Measurements from ENCODE around the gene ADM2. TPM values are rescaled to one million over a fixed set of nuclear protein-coding genes. Genes with fewer than 3 reads are reported as not detected.

ADM2 gene
- total RNA-seq, 1 experiment from 2014 or later: 10.9 TPM

GRCh38 chr22:50502096-50502495 lies 20.8 kb downstream of the ADM2 start (continued):
- TF ChIP-seq ARID4B (CRISPR knock-in tag; IDR thresholded peaks at IDR 0.05; ENCODE audit: borderline replicate concordance): no peak

DNA sequence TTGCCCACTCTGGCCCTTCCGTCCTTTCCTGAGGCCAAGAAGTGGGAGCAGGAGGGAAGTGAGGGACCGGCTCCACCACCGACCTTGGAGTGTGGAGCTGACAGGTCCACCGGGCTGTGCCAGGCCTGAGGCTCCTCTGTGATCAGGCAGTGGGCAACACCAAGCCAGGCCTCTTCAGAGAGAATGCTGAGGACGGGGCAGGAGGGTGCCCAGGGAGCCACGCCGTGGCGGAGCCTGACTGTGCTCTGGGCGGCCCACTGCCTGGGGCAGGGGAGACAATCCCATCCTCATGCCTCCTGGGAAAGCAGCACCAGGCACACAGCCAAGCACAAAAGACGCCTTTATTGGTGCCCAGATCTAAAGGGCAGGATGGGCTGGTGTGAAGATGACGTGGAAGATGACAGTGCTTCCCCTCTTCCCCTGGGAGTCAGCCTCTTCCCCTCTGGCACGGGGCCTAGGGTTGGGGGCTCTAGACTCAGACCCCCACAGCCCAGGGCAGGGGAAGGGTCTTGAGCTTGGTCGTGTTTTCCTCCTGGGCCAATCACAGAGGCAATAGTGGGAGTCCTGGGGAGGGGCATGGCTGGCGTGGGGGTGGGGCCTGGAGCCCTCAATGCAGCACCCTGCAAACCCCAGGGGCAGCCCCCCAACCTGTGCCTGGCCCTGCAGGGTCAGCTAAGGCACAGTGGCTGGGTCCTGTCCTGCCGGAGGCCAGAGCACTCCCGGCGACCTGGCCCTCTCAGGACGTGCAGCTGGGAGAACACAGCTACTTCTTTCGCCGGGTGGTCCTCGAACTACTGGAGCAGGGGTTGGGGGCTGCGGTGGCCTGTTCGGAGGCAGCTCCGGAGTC lies 21.5 kb downstream of the ADM2 start:
- ATAC-seq (no peak), DNase-seq (ENCODE audit: low spot score) (no peak)
- no peaks in the 10 kb centered on the region for H3K36me3 Mint-ChIP-seq
- CTCF ChIA-PET: interaction anchor here (0.6 to 1.2 kb wide), 8 partner anchors 12 to 236 kb away, joined by 3 to 9 read pairs (median 3); partner anchors contain the start of gene SCO2
- peaks cover 6% of the 10 kb centered on the region for H3K4me1 Mint-ChIP-seq
- no peaks in the 10 kb centered on the region for H3K27me3 Mint-ChIP-seq (ENCODE audit: low read depth)
- no peak for TF ChIP-seq ZNF232 (CRISPR knock-in tag; IDR thresholded peaks at IDR 0.05)
- TF ChIP-seq MYBL2 (CRISPR knock-in tag; IDR thresholded peaks at IDR 0.05): no peak
- TF ChIP-seq ZSCAN18 (CRISPR knock-in tag; IDR thresholded peaks at IDR 0.05): no peak
- TF ChIP-seq, protein P1, sequence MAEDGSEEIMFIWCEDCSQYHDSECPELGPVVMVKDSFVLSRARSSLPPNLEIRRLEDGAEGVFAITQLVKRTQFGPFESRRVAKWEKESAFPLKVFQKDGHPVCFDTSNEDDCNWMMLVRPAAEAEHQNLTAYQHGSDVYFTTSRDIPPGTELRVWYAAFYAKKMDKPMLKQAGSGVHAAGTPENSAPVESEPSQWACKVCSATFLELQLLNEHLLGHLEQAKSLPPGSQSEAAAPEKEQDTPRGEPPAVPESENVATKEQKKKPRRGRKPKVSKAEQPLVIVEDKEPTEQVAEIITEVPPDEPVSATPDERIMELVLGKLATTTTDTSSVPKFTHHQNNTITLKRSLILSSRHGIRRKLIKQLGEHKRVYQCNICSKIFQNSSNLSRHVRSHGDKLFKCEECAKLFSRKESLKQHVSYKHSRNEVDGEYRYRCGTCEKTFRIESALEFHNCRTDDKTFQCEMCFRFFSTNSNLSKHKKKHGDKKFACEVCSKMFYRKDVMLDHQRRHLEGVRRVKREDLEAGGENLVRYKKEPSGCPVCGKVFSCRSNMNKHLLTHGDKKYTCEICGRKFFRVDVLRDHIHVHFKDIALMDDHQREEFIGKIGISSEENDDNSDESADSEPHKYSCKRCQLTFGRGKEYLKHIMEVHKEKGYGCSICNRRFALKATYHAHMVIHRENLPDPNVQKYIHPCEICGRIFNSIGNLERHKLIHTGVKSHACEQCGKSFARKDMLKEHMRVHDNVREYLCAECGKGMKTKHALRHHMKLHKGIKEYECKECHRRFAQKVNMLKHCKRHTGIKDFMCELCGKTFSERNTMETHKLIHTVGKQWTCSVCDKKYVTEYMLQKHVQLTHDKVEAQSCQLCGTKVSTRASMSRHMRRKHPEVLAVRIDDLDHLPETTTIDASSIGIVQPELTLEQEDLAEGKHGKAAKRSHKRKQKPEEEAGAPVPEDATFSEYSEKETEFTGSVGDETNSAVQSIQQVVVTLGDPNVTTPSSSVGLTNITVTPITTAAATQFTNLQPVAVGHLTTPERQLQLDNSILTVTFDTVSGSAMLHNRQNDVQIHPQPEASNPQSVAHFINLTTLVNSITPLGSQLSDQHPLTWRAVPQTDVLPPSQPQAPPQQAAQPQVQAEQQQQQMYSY (CRISPR knock-in tag; IDR thresholded peaks at IDR 0.05): no peak
- no peak for TF ChIP-seq SOX15 (CRISPR knock-in tag; IDR thresholded peaks at IDR 0.05)
- no peak for TF ChIP-seq SMAD4 (CRISPR knock-in tag; IDR thresholded peaks at IDR 0.05)
- POLR2A ChIA-PET: no interaction called here
- no peak overlapping the region for H3K4me3 Mint-ChIP-seq
- no peak overlapping the region for H3K27ac Mint-ChIP-seq
- H3K9me3 Mint-ChIP-seq: no peaks in the 10 kb centered on the region

GRCh38 chr22:50503475-50504145 lies 22.3 kb downstream of the ADM2 start:
- DNase-seq (ENCODE audit: low spot score) (no peak), ATAC-seq (no peak)
- CTCF ChIA-PET: interaction anchor here (0.6 to 1.2 kb wide), 11 partner anchors 13 to 236 kb away, joined by 3 to 9 read pairs (median 3); partner anchors contain the start of gene SCO2

More at GRCh38 chr22:50503475-50504145, 22.3 kb downstream of the ADM2 start:
- Mint-ChIP-seq H3K9me3 (no peaks in the 10 kb centered on the region), H3K4me3 (no peak overlapping the region), H3K4me1 (peaks cover 2% of the 10 kb centered on the region), H3K36me3 (no peaks in the 10 kb centered on the region), H3K27ac (no peak overlapping the region), H3K27me3 (ENCODE audit: low read depth) (no peaks in the 10 kb centered on the region)
- POLR2A ChIA-PET: interaction anchor here (0.5 kb wide), 1 partner anchor 22 kb away, joined by 3 read pairs; no protein-coding TSS in a partner anchor
- TF ChIP-seq SOX15 (CRISPR knock-in tag; IDR thresholded peaks at IDR 0.05) (no peak), GABPB1 (CRISPR knock-in tag; IDR thresholded peaks at IDR 0.05) (no peak)
